H9 (cell line): ENCODE data around the gene MACROH2A1. TPM values are rescaled to one million over a fixed set of nuclear protein-coding genes. Genes with fewer than 3 reads are reported as not detected.

Experiments
- DNase-seq: peaks from one replicate; pipeline ENCODE4 v3.0.0-alpha.2; 2017
- H2AFZ ChIP-seq: one replicate; pipeline ENCODE4 v1.6.1; 2013; ENCODE audit warnings: mild to moderate bottlenecking, low read length, control low read depth, moderate library complexity
- H2AK5ac ChIP-seq: 2 replicates; pipeline ENCODE4 v1.6.1; 2013; ENCODE audit warnings: low read length, control low read depth, mixed read lengths; ENCODE audit not compliant: insufficient read length
- H2BK120ac ChIP-seq: one replicate; pipeline ENCODE4 v1.6.1; 2013; ENCODE audit warnings: low read depth, mild to moderate bottlenecking, low read length, control low read depth, inconsistent platforms; ENCODE audit not compliant: poor library complexity, severe bottlenecking
- H2BK12ac ChIP-seq: 2 replicates; pipeline ENCODE4 v1.6.1; 2013; ENCODE audit warnings: low read length, control low read depth, mixed read lengths, low read depth; ENCODE audit not compliant: insufficient read length
- H2BK15ac ChIP-seq: 2 replicates; pipeline ENCODE4 v1.6.1; 2013; ENCODE audit warnings: low read depth, low read length, control low read depth
- H2BK20ac ChIP-seq: one replicate; pipeline ENCODE4 v1.6.1; 2013; ENCODE audit warnings: low read depth, mild to moderate bottlenecking, low read length, control low read depth, inconsistent platforms; ENCODE audit not compliant: poor library complexity, severe bottlenecking
- H2BK5ac ChIP-seq: 2 replicates; pipeline ENCODE4 v1.6.1; 2013; ENCODE audit warnings: low read length, control low read depth, mixed read lengths; ENCODE audit not compliant: insufficient read length
- H3K14ac ChIP-seq: 2 replicates; pipeline ENCODE4 v1.6.1; 2013; ENCODE audit warnings: low read length, control low read depth; ENCODE audit not compliant: insufficient read depth
- H3K18ac ChIP-seq: 2 replicates; pipeline ENCODE4 v1.6.1; 2013; ENCODE audit warnings: low read depth, mild to moderate bottlenecking, mixed read lengths, low read length, control low read depth; ENCODE audit not compliant: insufficient read length
- H3K23ac ChIP-seq: 2 replicates; pipeline ENCODE4 v1.6.1; 2013; ENCODE audit warnings: low read length, control low read depth, mixed read lengths, low read depth; ENCODE audit not compliant: insufficient read length
- H3K23me2 ChIP-seq: 2 replicates; pipeline ENCODE4 v1.6.1; 2013; ENCODE audit warnings: low read depth, mild to moderate bottlenecking, mixed read lengths, low read length, control low read depth; ENCODE audit not compliant: insufficient read length, poor library complexity, severe bottlenecking
- H3K27ac ChIP-seq: 2 replicates; pipeline ENCODE4 v1.5.1; 2013; ENCODE audit warnings: low read length, control low read depth, mixed read lengths, low read depth; ENCODE audit not compliant: insufficient read length
- H3K27me3 ChIP-seq: 2 replicates; pipeline ENCODE4 v1.6.1; 2013; ENCODE audit warnings: low read length, control low read depth, inconsistent platforms; ENCODE audit not compliant: insufficient read depth
- H3K4ac ChIP-seq: 2 replicates; pipeline ENCODE4 v1.6.1; 2013; ENCODE audit warnings: low read depth, mild to moderate bottlenecking, control low read depth, inconsistent platforms, low read length, moderate library complexity
- H3K4me1 ChIP-seq: 2 replicates; pipeline ENCODE4 v1.6.1; 2013; ENCODE audit warnings: low read length, control low read depth, inconsistent platforms; ENCODE audit not compliant: insufficient read depth
- H3K4me2 ChIP-seq: 2 replicates; pipeline ENCODE4 v1.6.1; 2013; ENCODE audit warnings: low read length, control low read depth, mixed read lengths; ENCODE audit not compliant: insufficient read length, insufficient read depth
- H3K56ac ChIP-seq: 2 replicates; pipeline ENCODE4 v1.6.1; 2013; ENCODE audit warnings: low read depth, mild to moderate bottlenecking, mixed read lengths, low read length, control low read depth; ENCODE audit not compliant: insufficient read length
- H3K79me1 ChIP-seq: 2 replicates; pipeline ENCODE4 v1.6.1; 2013; ENCODE audit warnings: low read depth, mild to moderate bottlenecking, moderate library complexity, low read length, control low read depth, inconsistent platforms; ENCODE audit not compliant: insufficient read depth, poor library complexity, severe bottlenecking
- H3K79me2 ChIP-seq: 2 replicates; pipeline ENCODE4 v1.6.1; 2013; ENCODE audit warnings: low read length, control low read depth, inconsistent platforms; ENCODE audit not compliant: insufficient read depth
- H3K9ac ChIP-seq: 2 replicates; pipeline ENCODE4 v1.6.1; 2013; ENCODE audit warnings: low read length, control low read depth, mixed read lengths; ENCODE audit not compliant: insufficient read length; ENCODE audit errors: extremely low read depth
- H3K9me3 ChIP-seq: one replicate; pipeline ENCODE4 v1.6.1; 2013; ENCODE audit warnings: low read depth, low read length, inconsistent platforms; ENCODE audit not compliant: control insufficient read depth
- H3T11ph ChIP-seq: one replicate; pipeline ENCODE4 v1.6.1; 2013; ENCODE audit warnings: mild to moderate bottlenecking, low read length, control low read depth, inconsistent platforms
- H4K20me1 ChIP-seq: one replicate; pipeline ENCODE4 v1.6.1; 2013; ENCODE audit not compliant: control insufficient read depth, insufficient read length, insufficient read depth
- H4K5ac ChIP-seq: 2 replicates; pipeline ENCODE4 v1.6.1; 2013; ENCODE audit warnings: low read depth, mild to moderate bottlenecking, mixed read lengths, low read length, control low read depth; ENCODE audit not compliant: insufficient read length
- H4K8ac ChIP-seq: replicated peaks from 2 replicates; pipeline ENCODE4 v1.6.1; 2013; ENCODE audit warnings: low read length, control low read depth, mixed read lengths, low read depth; ENCODE audit not compliant: insufficient read length
- H4K91ac ChIP-seq: 2 replicates; pipeline ENCODE4 v1.6.1; 2013; ENCODE audit warnings: low read depth, mild to moderate bottlenecking, moderate library complexity, mixed read lengths, low read length, control low read depth; ENCODE audit not compliant: insufficient read length
- H3K27ac Mint-ChIP-seq, 3 experiments: 2 replicates in 2 of 3; 3 replicates in 1 of 3; pipeline ENCODE4 v1.8.0; 2020 to 2021; ENCODE audit warnings: mixed read lengths in 3 of 3, mild to moderate bottlenecking in 1 of 3, moderate library complexity in 1 of 3
- H3K27me3 Mint-ChIP-seq: 2 replicates; pipeline ENCODE4 v1.8.0; 2021; ENCODE audit warnings: low read depth, mild to moderate bottlenecking, moderate library complexity, mixed read lengths
- H3K36me3 Mint-ChIP-seq, 3 experiments: 2 replicates in 2 of 3; 3 replicates in 1 of 3; pipeline ENCODE4 v1.8.0; 2020 to 2021; ENCODE audit warnings: low read depth in 3 of 3, mixed read lengths in 3 of 3; ENCODE audit not compliant: insufficient read depth in 1 of 3
- H3K4me1 Mint-ChIP-seq, 2 experiments: 2 replicates each; pipeline ENCODE4 v1.8.0; 2020; ENCODE audit warnings: mixed read lengths in 2 of 2
- H3K4me3 Mint-ChIP-seq, 2 experiments: 2 replicates in 1 of 2; 3 replicates in 1 of 2; pipeline ENCODE4 v1.8.0; 2020 to 2021; ENCODE audit warnings: mild to moderate bottlenecking in 2 of 2, mixed read lengths in 2 of 2, moderate library complexity in 1 of 2
- H3K9me3 Mint-ChIP-seq, 2 experiments: 2 replicates in 1 of 2; 3 replicates in 1 of 2; pipeline ENCODE4 v1.8.0; 2020; ENCODE audit warnings: mild to moderate bottlenecking in 2 of 2, mixed read lengths in 2 of 2, moderate library complexity in 1 of 2
- CTCF ChIP-seq: fragments of 200-600 bp; sonication (generic); conservative IDR thresholded peaks from 3 replicates; pipeline ENCODE4 v1.8.0; 2021; ENCODE audit warnings: antibody characterized with exemption, mild to moderate bottlenecking
- WGBS: extraction: QIAGEN DNeasy Blood & Tissue Kit; methylation state at CpG from one replicate; pipeline ENCODE4 v1.1.7; 2013; ENCODE audit warnings: missing lambda C conversion rate, low lambda C conversion rate, mixed read lengths; ENCODE audit not compliant: insufficient read length; ENCODE audit errors: extremely low coverage; 5-methylcytosine and 5-hydroxymethylcytosine counted together
- total RNA-seq: library from RNA; stranded (reverse); gene quantifications from 2 replicates; pipeline ENCODE4 v1.2.1, GENCODE V29; 2021

Gene MACROH2A1
- total RNA-seq, 1 experiment from 2014 or later = 111 TPM

GRCh38 chr5:135294793-135295192 lies 104.2 kb downstream of the MACROH2A1 start:
- Histone ChIP-seq H3K56ac (no peak overlapping the region), H3K79me1 (no peaks in the 10 kb centered on the region), H3K79me2 (no peaks in the 10 kb centered on the region), H3K4me1 (no peaks in the 10 kb centered on the region), H2AFZ (no peak overlapping the region), H2BK5ac (no peak overlapping the region), H4K8ac (no peak overlapping the region), H4K20me1 (no peaks in the 10 kb centered on the region), H3K4ac (no peak overlapping the region), H2BK20ac (no peak overlapping the region), H2BK15ac (no peak overlapping the region), H3K27me3 (no peaks in the 10 kb centered on the region), H3K23me2 (no peaks in the 10 kb centered on the region), H4K91ac (no peak overlapping the region), H3K9ac (no peak overlapping the region), H3K9me3 (no peaks in the 10 kb centered on the region), H3T11ph (no peak overlapping the region), H3K18ac (no peak overlapping the region), H2BK120ac (no peak overlapping the region), H3K14ac (no peak overlapping the region), H3K23ac (no peak overlapping the region), H3K4me2 (no peak overlapping the region), H3K27ac (no peak overlapping the region), H2BK12ac (no peak overlapping the region), H2AK5ac (no peak overlapping the region), H4K5ac (no peak overlapping the region)
- TF ChIP-seq CTCF = no peak
- Mint-ChIP-seq H3K4me1 (no peaks in the 10 kb centered on the region), H3K27me3 (peaks cover 14% of the 10 kb centered on the region), H3K36me3 (no peaks in the 10 kb centered on the region), H3K9me3 (no peaks in the 10 kb centered on the region), H3K4me3 (no peak overlapping the region), H3K27ac (no peak overlapping the region)
- DNase-seq = no peak
- WGBS = no CpG with 5 or more reads among the region's 4 CpGs
